ENCODE data around the gene TBC1D3I. TPM values are rescaled to one million over a fixed set of nuclear protein-coding genes. Genes with fewer than 3 reads are reported as not detected.
"Not testable (repeated sequence)": the region's sequence is repeated elsewhere in the genome, so short reads cannot be mapped to it uniquely, and the experiment has no call there.

The TBC1D3I gene
- total and polyA plus RNA-seq, 7 donors: 0.23 to 0.78 (median 0.52) TPM; not detected in 3

GRCh38 chr17:36209575-36209974, 54.8 kb downstream of the TBC1D3I start:
- H3K4me3 ChIP-seq: no peak overlapping the region
- DNase-seq (no peak), ATAC-seq (no peak)
- H3K9me3 ChIP-seq: no peaks in the 10 kb centered on the region
- intact Hi-C loops (cut with DNase I): no loop called here
- no peaks in the 10 kb centered on the region for H3K27me3 ChIP-seq (ENCODE audit: insufficient read depth in 3 of 3, low read length in 2 of 3)
- no peaks in the 10 kb centered on the region for H3K36me3 ChIP-seq (ENCODE audit: insufficient read depth in 1 of 2, low read depth in 1 of 2)
- TF ChIP-seq CTCF (IDR thresholded peaks at IDR 0.05): no peak
- H3K27ac ChIP-seq: no peak overlapping the region
- no peaks in the 10 kb centered on the region for H3K4me1 ChIP-seq

GRCh38 chr17:36207383-36207782, 57.0 kb downstream of the TBC1D3I start:
- H3K36me3 ChIP-seq (ENCODE audit: insufficient read depth in 1 of 2, low read depth in 1 of 2); H3K27ac ChIP-seq; H3K4me1 ChIP-seq; ATAC-seq; intact Hi-C loops (cut with DNase I); H3K27me3 ChIP-seq (ENCODE audit: insufficient read depth in 3 of 3, low read length in 2 of 3); H3K4me3 ChIP-seq; H3K9me3 ChIP-seq; DNase-seq: not testable (repeated sequence)
- 69 to 79% (median 72%) methylated on average over 5 to 6 of the region's 6 CpGs for WGBS, 3 donors

DNA sequence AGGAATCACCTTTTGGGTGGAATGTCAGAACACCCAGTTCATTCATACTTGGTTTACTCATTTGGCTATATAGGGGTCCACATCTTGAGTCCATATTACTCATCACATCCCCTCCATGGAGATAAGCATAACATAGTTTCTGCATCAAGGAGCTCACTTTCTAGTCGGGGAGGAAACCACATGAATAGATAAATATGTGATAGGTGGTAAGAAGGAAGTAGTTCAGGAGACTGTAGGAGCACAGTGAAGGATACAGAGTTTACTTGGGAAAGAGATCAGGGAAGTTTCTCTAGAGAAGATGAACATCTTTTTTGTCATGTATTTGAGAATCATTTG, 57.9 kb downstream of the TBC1D3I start:
- H3K9me3 ChIP-seq; H3K4me3 ChIP-seq; ATAC-seq; DNase-seq; H3K27ac ChIP-seq; intact Hi-C loops (cut with DNase I); H3K36me3 ChIP-seq (ENCODE audit: insufficient read depth in 1 of 2, low read depth in 1 of 2); H3K4me1 ChIP-seq; H3K27me3 ChIP-seq (ENCODE audit: insufficient read depth in 3 of 3, low read length in 2 of 3): not testable (repeated sequence)
- 55 to 67% (median 63%) methylated on average over 1 of the region's 1 CpG for WGBS, 3 donors

GRCh38 chr17:36205637-36206485, 58.5 kb downstream of the TBC1D3I start:
- 55 to 67% (median 65%) methylated on average over 4 of the region's 4 CpGs for WGBS, 3 donors
- ATAC-seq (no peak), DNase-seq (no peak)
- intact Hi-C loops (cut with DNase I): no loop called here
- TF ChIP-seq CTCF (IDR thresholded peaks at IDR 0.05): no peak
- Histone ChIP-seq H3K9me3 (no peaks in the 10 kb centered on the region), H3K27ac (no peak overlapping the region), H3K36me3 (ENCODE audit: insufficient read depth in 1 of 2, low read depth in 1 of 2) (no peaks in the 10 kb centered on the region), H3K4me1 (no peaks in the 10 kb centered on the region), H3K4me3 (no peak overlapping the region), H3K27me3 (ENCODE audit: insufficient read depth in 3 of 3, low read length in 2 of 3) (no peaks in the 10 kb centered on the region)

DNA sequence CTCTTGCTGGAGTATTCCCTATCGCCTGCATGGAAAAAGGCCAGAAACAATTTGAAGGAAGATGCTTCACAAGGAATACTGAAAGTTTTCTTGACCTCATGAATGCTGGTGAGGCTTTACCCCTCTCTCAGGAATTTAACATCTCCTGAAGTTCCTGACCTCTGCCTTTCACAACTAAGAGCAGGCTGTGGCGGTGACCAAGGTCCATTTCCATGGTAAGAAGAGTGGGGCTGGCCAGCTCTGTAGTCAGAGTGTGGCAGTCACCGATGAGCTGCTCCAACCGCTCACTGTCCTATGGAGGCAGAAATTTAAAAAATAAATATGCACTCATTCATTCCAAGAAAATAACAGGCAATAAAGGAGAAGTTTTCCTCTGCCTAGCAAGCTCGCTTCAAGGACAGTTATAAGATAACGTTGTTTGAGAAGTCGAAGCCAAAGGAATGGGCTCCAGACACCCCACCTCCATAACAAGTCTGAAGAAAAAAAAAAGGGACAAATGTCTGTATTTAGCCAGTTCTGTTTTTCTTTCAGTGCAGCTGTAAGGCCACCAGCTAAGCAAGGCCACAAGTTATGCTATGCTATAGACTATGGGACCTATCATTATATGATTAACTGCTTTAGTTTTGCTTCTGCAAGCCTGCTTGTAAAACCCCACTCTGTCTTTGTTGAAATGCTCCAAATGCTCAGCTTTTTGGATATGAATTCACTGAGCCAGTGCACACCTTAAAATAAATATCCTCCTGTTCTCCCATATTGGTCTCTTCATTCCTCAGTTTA, 59.5 kb downstream of the TBC1D3I start:
- intact Hi-C loops (cut with DNase I): no loop called here
- 83 to 85% (median 83%) methylated on average over 7 of the region's 7 CpGs for WGBS, 3 donors
- no peak for TF ChIP-seq CTCF (IDR thresholded peaks at IDR 0.05)
- no peaks in the 10 kb centered on the region for H3K4me1 ChIP-seq
- ATAC-seq (no peak), DNase-seq (no peak)
- no peak overlapping the region for H3K4me3 ChIP-seq
- H3K27ac ChIP-seq: no peak overlapping the region
- H3K9me3 ChIP-seq: no peaks in the 10 kb centered on the region
- H3K27me3 ChIP-seq (ENCODE audit: insufficient read depth in 3 of 3, low read length in 2 of 3): no peaks in the 10 kb centered on the region
- no peaks in the 10 kb centered on the region for H3K36me3 ChIP-seq (ENCODE audit: insufficient read depth in 1 of 2, low read depth in 1 of 2)

Other genes with a start within 250 kb of the TBC1D3I start
- not detected for gene CCL23, start 246.6 kb downstream of the TBC1D3I start, total RNA-seq
- gene CCL23, start 246.6 kb downstream of the TBC1D3I start, polyA plus RNA-seq: under 1 TPM; 0.18 to 0.47 (median 0.38) TPM
- gene CCL18, start 200.3 kb downstream of the TBC1D3I start, total RNA-seq: 10 to 100 TPM in 1 of 4 donors, under 1 TPM in 2, not detected in 1; 0.59 to 11.9 (median 0.77) TPM
- gene CCL18, start 200.3 kb downstream of the TBC1D3I start, polyA plus RNA-seq: under 1 TPM in 2 of 3 donors, not detected in 1; 0.04 to 0.35 TPM
- gene CCL3, start 174.4 kb downstream of the TBC1D3I start, total RNA-seq: 1 to 10 TPM in 1 of 4 donors, under 1 TPM in 2, not detected in 1; 0.25 to 3.6 (median 0.30) TPM
- gene CCL3, start 174.4 kb downstream of the TBC1D3I start, polyA plus RNA-seq: under 1 TPM; 0.06 to 0.34 (median 0.22) TPM
- gene CCL4, start 160.7 kb downstream of the TBC1D3I start, total RNA-seq: 1 to 10 TPM in 1 of 4 donors, under 1 TPM in 3; 0.41 to 2.2 (median 0.56) TPM
- under 1 TPM; 0.13 to 0.40 (median 0.20) TPM for gene CCL4, start 160.7 kb downstream of the TBC1D3I start, polyA plus RNA-seq
- gene TBC1D3B, start 87.9 kb downstream of the TBC1D3I start, total RNA-seq: 1 to 10 TPM; 1.3 to 5.6 (median 3.7) TPM
- gene TBC1D3B, start 87.9 kb downstream of the TBC1D3I start, polyA plus RNA-seq: 1 to 10 TPM; 1.3 to 2.0 (median 1.5) TPM
- under 1 TPM in 1 of 4 donors, not detected in 3; 0.76 TPM for gene CCL3L1, start 67.8 kb downstream of the TBC1D3I start, total RNA-seq
- gene CCL3L1, start 67.8 kb downstream of the TBC1D3I start, polyA plus RNA-seq: not detected
- gene CCL4L2, start 53.5 kb downstream of the TBC1D3I start, total RNA-seq: not detected
- not detected for gene CCL4L2, start 53.5 kb downstream of the TBC1D3I start, polyA plus RNA-seq
- not detected for gene TBC1D3G, start 59.3 kb upstream of the TBC1D3I start, total RNA-seq
- gene TBC1D3G, start 59.3 kb upstream of the TBC1D3I start, polyA plus RNA-seq: 1 to 10 TPM in 1 of 3 donors, not detected in 2; 2.8 TPM
- gene TBC1D3H, start 123.9 kb upstream of the TBC1D3I start, total RNA-seq: not detected
- gene TBC1D3H, start 123.9 kb upstream of the TBC1D3I start, polyA plus RNA-seq: not detected
- 10 to 100 TPM; 22.7 to 32.3 (median 31.1) TPM for gene ZNHIT3, start 222.1 kb upstream of the TBC1D3I start, total RNA-seq
- 10 to 100 TPM; 45.2 to 80.2 (median 58.5) TPM for gene ZNHIT3, start 222.1 kb upstream of the TBC1D3I start, polyA plus RNA-seq